B cell (primary cell): ENCODE results near the gene CDA. TPM values are rescaled to one million over a fixed set of nuclear protein-coding genes. Genes with fewer than 3 reads are reported as not detected.

Source experiments
- ATAC-seq: fragments of 200-7000 bp; cut with Tn5 transposase; one replicate; pipeline ENCODE4 v1.10.0; 2021; ENCODE audit warnings: low read depth, mild to moderate bottlenecking, moderate number of reproducible peaks, moderate library complexity
- CTCF ChIA-PET: fragments of 350-600 bp; sonication (Branson Sonifier 250); formaldehyde crosslinking; loops from one replicate; lab custom pipeline; 2021; ENCODE audit warnings: antibody characterized with exemption, inconsistent platforms; lab: Charles Lee
- POLR2A ChIA-PET: fragments of 350-600 bp; sonication (Branson Sonifier 250); formaldehyde crosslinking; loops from one replicate; lab custom pipeline; 2021; ENCODE audit warnings: antibody characterized with exemption; lab: Charles Lee
- DNase-seq: peaks from one replicate; pipeline ENCODE4 v3.0.0; 2013
- H2AFZ ChIP-seq: 2 replicates; pipeline ENCODE4 v1.6.1; 2012; ENCODE audit warnings: mild to moderate bottlenecking, low read depth, low read length; ENCODE audit not compliant: insufficient read depth, poor library complexity, severe bottlenecking
- H3K27ac ChIP-seq, 2 donors: 1 replicate in 1 of 2; 2 replicates in 1 of 2; pipeline ENCODE4 v1.5.1; 2012 to 2013; ENCODE audit warnings: low read length in 2 of 2, mild to moderate bottlenecking in 2 of 2, moderate library complexity in 1 of 2
- H3K27me3 ChIP-seq, 4 experiments: fragments of 200-600 bp in 1 of 4; sonication (generic) in 1 of 4; replicated peaks in 1 of 4; 1 replicate in 2 of 4; 2 replicates in 2 of 4; pipeline versions ENCODE4 v1.6.1 to v1.7.0; 2013 to 2016; ENCODE audit warnings: low read length in 3 of 4, mild to moderate bottlenecking in 2 of 4, mixed read lengths in 1 of 4, moderate library complexity in 1 of 4; ENCODE audit not compliant: insufficient read depth in 4 of 4, control insufficient read depth in 3 of 4; ENCODE audit errors: control extremely low read depth in 1 of 4
- H3K36me3 ChIP-seq, 2 experiments: replicated peaks in 1 of 2; 1 replicate in 1 of 2; 2 replicates in 1 of 2; pipeline versions ENCODE4 v1.6.1 to v1.7.1; 2013; ENCODE audit warnings: low read length in 1 of 2; ENCODE audit not compliant: insufficient read depth in 2 of 2, control insufficient read depth in 1 of 2; ENCODE audit errors: control extremely low read depth in 1 of 2, extremely low read depth in 1 of 2
- H3K4me1 ChIP-seq, 2 donors: fragments of 200-600 bp in 1 of 2; sonication (generic) in 1 of 2; 1 replicate in 1 of 2; 2 replicates in 1 of 2; pipeline versions ENCODE4 v1.5.1 to v1.6.1; 2013 to 2017; ENCODE audit warnings: low read length in 2 of 2; ENCODE audit not compliant: control insufficient read depth in 2 of 2, insufficient read depth in 2 of 2
- H3K4me2 ChIP-seq: replicated peaks from 2 replicates; pipeline ENCODE3; 2012; ENCODE audit warnings: mild to moderate bottlenecking, low read depth, low read length; ENCODE audit not compliant: poor library complexity, severe bottlenecking
- H3K4me3 ChIP-seq, 5 experiments: fragments of 200-600 bp in 1 of 5; sonication (generic) in 1 of 5; 1 replicate in 3 of 5; 2 replicates in 2 of 5; pipeline versions ENCODE4 v1.5.1 to v1.7.0; 2011 to 2016; ENCODE audit warnings: low read length in 4 of 5, mild to moderate bottlenecking in 4 of 5, low read depth in 2 of 5, control low read depth in 1 of 5, moderate library complexity in 1 of 5; ENCODE audit not compliant: insufficient read depth in 1 of 5; ENCODE audit errors: control extremely low read depth in 1 of 5, extremely low read depth in 1 of 5
- H3K79me2 ChIP-seq: fragments of 200-600 bp; sonication (generic); one replicate; pipeline ENCODE4 v1.6.0; 2016; ENCODE audit warnings: low read length; ENCODE audit not compliant: control insufficient read depth, insufficient read depth
- H3K9ac ChIP-seq: fragments of 200-600 bp; sonication (generic); 2 replicates; pipeline ENCODE4 v1.6.1; 2017; ENCODE audit warnings: mild to moderate bottlenecking, low read length, moderate library complexity
- H3K9me3 ChIP-seq, 3 donors: one replicate each; pipeline versions ENCODE4 v1.6.1 to v1.7.1; 2013; ENCODE audit warnings: low read length in 2 of 3; ENCODE audit not compliant: control insufficient read depth in 2 of 3, insufficient read depth in 1 of 3; ENCODE audit errors: control extremely low read depth in 1 of 3
- H4K20me1 ChIP-seq: 2 replicates; pipeline ENCODE4 v1.6.0; 2012; ENCODE audit warnings: mild to moderate bottlenecking, low read length; ENCODE audit not compliant: insufficient read depth, control insufficient read depth, poor library complexity, severe bottlenecking
- H3K27ac Mint-ChIP-seq: one replicate; pipeline ENCODE4 v1.8.0; 2021; ENCODE audit warnings: mixed read lengths
- H3K27me3 Mint-ChIP-seq: one replicate; pipeline ENCODE4 v1.8.0; 2021; ENCODE audit warnings: mixed read lengths
- H3K4me1 Mint-ChIP-seq: one replicate; pipeline ENCODE4 v1.8.0; 2021; ENCODE audit warnings: mixed read lengths
- H3K4me3 Mint-ChIP-seq: one replicate; pipeline ENCODE4 v1.8.0; 2021; ENCODE audit warnings: mixed read lengths
- H3K9me3 Mint-ChIP-seq: one replicate; pipeline ENCODE4 v1.8.0; 2022; ENCODE audit warnings: mixed read lengths; ENCODE audit not compliant: insufficient read depth
- EZH2 ChIP-seq: IDR thresholded peaks from 2 replicates; pipeline ENCODE4 v1.6.1; 2012; ENCODE audit warnings: borderline replicate concordance, low read depth, mild to moderate bottlenecking, moderate library complexity, low read length; ENCODE audit not compliant: insufficient read depth, poor library complexity, severe bottlenecking
- WGBS: methylation state at CpG from one replicate; pipeline ENCODE4 v1.1.5; 2013; ENCODE audit warnings: missing lambda C conversion rate; ENCODE audit not compliant: insufficient coverage; 5-methylcytosine and 5-hydroxymethylcytosine counted together
- intact Hi-C: fragments of 100-400 bp; cut with micrococcal nuclease; formaldehyde crosslinking; loops from one replicate; pipeline ENCODE4 v1.10.0; 2022
- polyA plus RNA-seq: library from polyadenylated mRNA; depleted of rRNA; stranded (reverse); fragments of >200 nt; gene quantifications from 2 replicates; pipeline ENCODE4 v1.2.3, GENCODE V29; 2012
- total RNA-seq, 2 donors: library from RNA; stranded (reverse); fragments of 120-200 nt in 1 of 2; gene quantifications; 1 replicate in 1 of 2; 2 replicates in 1 of 2; pipeline versions ENCODE4 v1.2.3 to v1.2.4, GENCODE V29; 2013 to 2022
- TF ChIP-seq, protein P1 (sequence below): fragments of 200-600 bp; IDR thresholded peaks from one replicate; pipeline ENCODE4 v1.8.0; 2022; ENCODE audit warnings: antibody characterized with exemption, mild to moderate bottlenecking

CDA gene
- total and polyA plus RNA-seq, 2 donors (not counting 1 experiment from before 2014, with no cell fraction given) = 0.64 TPM; not detected in 1

DNA sequence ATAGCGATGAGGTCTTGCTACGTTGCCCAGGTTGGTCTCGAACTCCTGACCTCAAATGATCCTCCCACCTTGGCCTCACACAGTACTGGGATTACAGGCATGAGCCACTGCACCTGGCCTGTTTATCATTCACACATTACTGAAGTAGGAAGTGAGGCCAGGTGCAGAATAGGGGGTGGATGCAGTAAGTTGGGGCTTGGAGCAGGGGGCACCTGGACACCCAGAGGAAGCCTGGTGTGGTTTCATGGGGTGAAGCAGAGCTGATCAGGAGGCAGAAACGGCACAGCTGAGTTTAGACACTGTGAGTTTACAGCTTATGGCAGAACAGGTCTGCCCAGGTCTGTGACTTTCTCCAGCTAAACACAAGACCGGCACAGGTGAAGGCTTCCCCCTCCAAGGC lies 4.9 kb downstream of the CDA start:
- Mint-ChIP-seq H3K9me3 (no peaks in the 10 kb centered on the region), H3K27ac (no peak overlapping the region), H3K4me3 (no peak overlapping the region), H3K27me3 (peaks cover 53% of the 10 kb centered on the region), H3K4me1 (no peaks in the 10 kb centered on the region)
- ChIA-PET POLR2A (no interaction called here), CTCF (no interaction called here)
- H3K4me2 ChIP-seq = no peak overlapping the region
- H3K36me3 ChIP-seq = no peaks in the 10 kb centered on the region
- DNase-seq (no peak), ATAC-seq (no peak)
- no peak overlapping the region for H3K4me3 ChIP-seq
- intact Hi-C loops = no loop called here
- H3K27ac ChIP-seq = no peak overlapping the region
- no peak overlapping the region for H3K9ac ChIP-seq
- peaks cover 0 to 3% (median 0%) of the 10 kb centered on the region in 3 donors for H3K9me3 ChIP-seq
- no peaks in the 10 kb centered on the region for H3K4me1 ChIP-seq
- H2AFZ ChIP-seq = no peak overlapping the region
- peaks cover 0 to 25% (median 7%) of the 10 kb centered on the region in 4 experiments for H3K27me3 ChIP-seq
- H4K20me1 ChIP-seq = no peaks in the 10 kb centered on the region
- WGBS = 79% methylated on average over 4 of the region's 5 CpGs
- no peaks in the 10 kb centered on the region for H3K79me2 ChIP-seq
- no peak for TF ChIP-seq EZH2
- TF ChIP-seq, protein P1, sequence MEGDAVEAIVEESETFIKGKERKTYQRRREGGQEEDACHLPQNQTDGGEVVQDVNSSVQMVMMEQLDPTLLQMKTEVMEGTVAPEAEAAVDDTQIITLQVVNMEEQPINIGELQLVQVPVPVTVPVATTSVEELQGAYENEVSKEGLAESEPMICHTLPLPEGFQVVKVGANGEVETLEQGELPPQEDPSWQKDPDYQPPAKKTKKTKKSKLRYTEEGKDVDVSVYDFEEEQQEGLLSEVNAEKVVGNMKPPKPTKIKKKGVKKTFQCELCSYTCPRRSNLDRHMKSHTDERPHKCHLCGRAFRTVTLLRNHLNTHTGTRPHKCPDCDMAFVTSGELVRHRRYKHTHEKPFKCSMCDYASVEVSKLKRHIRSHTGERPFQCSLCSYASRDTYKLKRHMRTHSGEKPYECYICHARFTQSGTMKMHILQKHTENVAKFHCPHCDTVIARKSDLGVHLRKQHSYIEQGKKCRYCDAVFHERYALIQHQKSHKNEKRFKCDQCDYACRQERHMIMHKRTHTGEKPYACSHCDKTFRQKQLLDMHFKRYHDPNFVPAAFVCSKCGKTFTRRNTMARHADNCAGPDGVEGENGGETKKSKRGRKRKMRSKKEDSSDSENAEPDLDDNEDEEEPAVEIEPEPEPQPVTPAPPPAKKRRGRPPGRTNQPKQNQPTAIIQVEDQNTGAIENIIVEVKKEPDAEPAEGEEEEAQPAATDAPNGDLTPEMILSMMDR = no peak

DNA sequence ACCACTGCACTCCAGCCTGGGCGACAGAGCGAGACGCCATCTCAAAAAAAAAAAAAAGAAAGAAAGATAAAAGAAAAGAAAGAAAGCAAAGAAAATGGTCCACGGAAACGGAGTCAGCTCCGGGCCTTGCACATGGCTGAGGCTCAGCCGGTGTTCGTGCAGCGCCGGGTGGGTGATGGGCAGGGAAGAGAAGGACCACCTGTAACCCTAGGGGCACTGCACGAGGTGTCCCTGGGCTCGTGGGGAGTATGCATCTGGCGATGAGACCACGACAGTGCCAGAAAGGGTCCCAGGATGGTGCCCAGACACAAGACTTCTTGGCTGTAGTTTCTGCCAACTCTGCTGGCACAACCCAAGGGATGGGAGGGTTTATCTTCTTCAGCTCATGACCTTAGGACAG lies 5.8 kb downstream of the CDA start:
- H3K27ac Mint-ChIP-seq = no peak overlapping the region
- H3K4me1 Mint-ChIP-seq = no peaks in the 10 kb centered on the region
- Histone ChIP-seq H3K9me3 (no peaks in the 10 kb centered on the region), H3K4me3 (no peak overlapping the region), H3K27me3 (peaks cover 0 to 17% (median 3%) of the 10 kb centered on the region in 4 experiments), H2AFZ (no peak overlapping the region), H3K9ac (no peak overlapping the region), H3K36me3 (no peaks in the 10 kb centered on the region), H3K4me1 (no peaks in the 10 kb centered on the region), H3K27ac (no peak overlapping the region), H4K20me1 (no peaks in the 10 kb centered on the region), H3K79me2 (no peaks in the 10 kb centered on the region), H3K4me2 (no peak overlapping the region)
- H3K4me3 Mint-ChIP-seq = no peak overlapping the region
- CTCF ChIA-PET = no interaction called here
- no peak for ATAC-seq
- POLR2A ChIA-PET = no interaction called here
- TF ChIP-seq, protein P1 = no peak
- no peak for TF ChIP-seq EZH2
- H3K9me3 Mint-ChIP-seq = no peaks in the 10 kb centered on the region
- no peak for DNase-seq
- intact Hi-C loops = no loop called here
- H3K27me3 Mint-ChIP-seq = peaks cover 48% of the 10 kb centered on the region
- 90% methylated on average over 11 of the region's 14 CpGs for WGBS
